Adrenal gland (tissue), 12 donors: ENCODE data around the gene ZNF521. TPM values are rescaled to one million over a fixed set of nuclear protein-coding genes. Genes with fewer than 3 reads are reported as not detected.

Experiments used
- DNase-seq, 7 donors: peaks; one replicate each; pipeline ENCODE4 v3.0.0-alpha.2; 2019 to 2020
- H3K27ac ChIP-seq, 5 donors: fragments of 200-600 bp; sonication (generic) in 4 of 5; 1 replicate in 3 of 5; 2 replicates in 2 of 5; pipeline versions ENCODE4 v1.5.1 to v1.8.0; 2016 to 2020; ENCODE audit warnings: mild to moderate bottlenecking in 1 of 5
- H3K27me3 ChIP-seq: fragments of 200-600 bp; 2 replicates; pipeline ENCODE4 v1.8.0; 2021
- H3K36me3 ChIP-seq, 2 donors: fragments of 200-600 bp; replicated peaks in 1 of 2; 1 replicate in 1 of 2; 2 replicates in 1 of 2; pipeline versions ENCODE4 v1.5.1 to v1.8.0; 2018 to 2022
- H3K4me1 ChIP-seq, 2 donors: fragments of 200-600 bp; replicated peaks in 1 of 2; 1 replicate in 1 of 2; 2 replicates in 1 of 2; pipeline versions ENCODE4 v1.5.1 to v1.8.0; 2018 to 2021
- H3K4me3 ChIP-seq, 4 donors: fragments of 200-600 bp; sonication (generic) in 3 of 4; one replicate each; pipeline ENCODE4 v1.5.1; 2016 to 2018
- H3K9me3 ChIP-seq, 3 donors: fragments of 200-600 bp; sonication (generic) in 1 of 3; replicated peaks in 1 of 3; 1 replicate in 2 of 3; 2 replicates in 1 of 3; pipeline versions ENCODE4 v1.5.1 to v1.8.0; 2016 to 2021
- CTCF ChIP-seq, 6 experiments: fragments of 450-650 bp in 4 of 6; fragments of 200-600 bp in 2 of 6; sonication (generic) in 1 of 6; IDR thresholded peaks; 1 replicate in 5 of 6; 2 replicates in 1 of 6; pipeline versions ENCODE4 v1.5.1 to v1.8.0; 2016 to 2021; ENCODE audit warnings: antibody characterized with exemption in 6 of 6, mild to moderate bottlenecking in 2 of 6, moderate library complexity in 1 of 6
- POLR2A ChIP-seq, 2 donors: fragments of 450-650 bp; IDR thresholded peaks; one replicate each; pipeline ENCODE4 v1.6.1; 2017; ENCODE audit warnings: antibody characterized with exemption in 2 of 2, mild to moderate bottlenecking in 2 of 2, moderate library complexity in 1 of 2
- WGBS, 4 donors: extraction: QIAGEN DNeasy Blood & Tissue Kit in 2 of 4; methylation state at CpG; one replicate each; pipeline versions ENCODE4 v1.1.5 to v1.1.7; 2013 to 2017; 5-methylcytosine and 5-hydroxymethylcytosine counted together
- intact Hi-C, 2 donors: fragments of 100-400 bp; cut with DNase I; formaldehyde crosslinking; loops; one replicate each; pipeline versions ENCODE4 v1.14.1 to v1.15.0; 2022 to 2023
- polyA plus RNA-seq, 3 donors: library from polyadenylated mRNA; stranded (reverse); fragments of 200-250 nt in 2 of 3; fragments of 350-450 nt in 1 of 3; fragmentation: Illumina TruSeq in 1 of 3; extraction: RNeasy Lipid Tissue Mini Kit (QIAGEN cat#74804) in 1 of 3; gene quantifications; one replicate each; pipeline ENCODE4 v1.2.3, GENCODE V29; 2013 to 2014
- total RNA-seq, 9 donors: library from RNA; depleted of rRNA in 4 of 9; stranded (reverse); fragments of >200 nt in 4 of 9; fragments of 120-200 nt in 1 of 9; fragmentation: NEBNext Ultra II Directional in 1 of 9; extraction: Animal tissue kit (Norgen Biotek cat#: 25700) in 1 of 9; gene quantifications; one replicate each; pipeline versions ENCODE4 v1.1.0 to v1.2.4, GENCODE V29; 2013 to 2023
- donor health status: healthy with polysubstance abuse.
- donor health status: Bipolar disorder and iron deficiency.
- donor health status: DM: yes; HTN: yes; CAD: no.
- donor health status: DM: no; HTN: no; CAD: no.
- donor health status: DM: no; HTN: no; CAD: no.
- donor health status: DM: yes; HTN: yes; CAD: no.

ZNF521 gene
- total and polyA plus RNA-seq, 12 donors, result 3.7 to 270 (median 43.0) TPM

GRCh38 chr18:25134861-25135260 lies 217.1 kb downstream of the ZNF521 start:
- TF ChIP-seq CTCF (IDR thresholded peaks at IDR 0.05) (no peak), POLR2A (IDR thresholded peaks at IDR 0.05) (no peak)
- 32 to 42% (median 37%) methylated on average over 2 of the region's 2 CpGs for WGBS, 4 donors
- no peaks in the 10 kb centered on the region for H3K36me3 ChIP-seq
- no peaks in the 10 kb centered on the region for H3K9me3 ChIP-seq
- intact Hi-C loops, result no loop called here
- H3K27me3 ChIP-seq, result no peaks in the 10 kb centered on the region
- peak overlapping the region in 2 of 5 donors; percentile 10 to 55 for H3K27ac ChIP-seq
- peak in 1 of 7 donors; percentile 27 for DNase-seq
- H3K4me1 ChIP-seq, result peaks cover 32 to 33% of the 10 kb centered on the region in 2 donors
- no peak overlapping the region for H3K4me3 ChIP-seq

GRCh38 chr18:25133879-25134278 lies 218.1 kb downstream of the ZNF521 start:
- no peak for DNase-seq
- H3K9me3 ChIP-seq, result no peaks in the 10 kb centered on the region
- WGBS, 4 donors, result 56 to 84% (median 74%) methylated on average over 2 of the region's 2 CpGs
- no peaks in the 10 kb centered on the region for H3K36me3 ChIP-seq
- TF ChIP-seq CTCF (IDR thresholded peaks at IDR 0.05), result no peak
- no peak for TF ChIP-seq POLR2A (IDR thresholded peaks at IDR 0.05)
- intact Hi-C loops, result no loop called here
- H3K27ac ChIP-seq, result no peak overlapping the region
- no peak overlapping the region for H3K4me3 ChIP-seq
- H3K27me3 ChIP-seq, result no peaks in the 10 kb centered on the region
- H3K4me1 ChIP-seq, result peaks cover 30 to 32% of the 10 kb centered on the region in 2 donors

- H3K27ac ChIP-seq, result no peak overlapping the region
- H3K9me3 ChIP-seq, result no peaks in the 10 kb centered on the region
- H3K4me1 ChIP-seq, result peaks cover 30 to 32% of the 10 kb centered on the region in 2 donors
- no peaks in the 10 kb centered on the region for H3K36me3 ChIP-seq
- H3K27me3 ChIP-seq, result no peaks in the 10 kb centered on the region
- no peak overlapping the region for H3K4me3 ChIP-seq
- no peak for TF ChIP-seq CTCF (IDR thresholded peaks at IDR 0.05)
- TF ChIP-seq POLR2A (IDR thresholded peaks at IDR 0.05), result no peak
- no peak for DNase-seq
- WGBS, 4 donors, result 92 to 95% (median 93%) methylated on average over 10 of the region's 10 CpGs
- intact Hi-C loops, result no loop called here
Measured at GRCh38 chr18:25132786-25133496, 219.0 kb downstream of the ZNF521 start.

- WGBS, 4 donors, result 83 to 94% (median 89%) methylated on average over 1 of the region's 1 CpG
- TF ChIP-seq POLR2A (IDR thresholded peaks at IDR 0.05) (no peak), CTCF (IDR thresholded peaks at IDR 0.05) (no peak)
- DNase-seq, result no peak
- Histone ChIP-seq H3K27ac (no peak overlapping the region), H3K36me3 (no peaks in the 10 kb centered on the region), H3K4me1 (peaks cover 6 to 13% of the 10 kb centered on the region in 2 donors), H3K4me3 (no peak overlapping the region), H3K27me3 (no peaks in the 10 kb centered on the region), H3K9me3 (peaks cover 0 to 6% (median 0%) of the 10 kb centered on the region in 3 donors)
- intact Hi-C loops, result no loop called here
Measured at GRCh38 chr18:25126751-25127150, 225.2 kb downstream of the ZNF521 start.
